ENCODE measurements around the gene PRM1. TPM values are rescaled to one million over a fixed set of nuclear protein-coding genes. Genes with fewer than 3 reads are reported as not detected.

The PRM1 gene
- total and polyA plus RNA-seq, 2 of the 13 experiments (the other 11 are each of a cell fraction or from before 2014, with no cell fraction given), result not detected

DNA sequence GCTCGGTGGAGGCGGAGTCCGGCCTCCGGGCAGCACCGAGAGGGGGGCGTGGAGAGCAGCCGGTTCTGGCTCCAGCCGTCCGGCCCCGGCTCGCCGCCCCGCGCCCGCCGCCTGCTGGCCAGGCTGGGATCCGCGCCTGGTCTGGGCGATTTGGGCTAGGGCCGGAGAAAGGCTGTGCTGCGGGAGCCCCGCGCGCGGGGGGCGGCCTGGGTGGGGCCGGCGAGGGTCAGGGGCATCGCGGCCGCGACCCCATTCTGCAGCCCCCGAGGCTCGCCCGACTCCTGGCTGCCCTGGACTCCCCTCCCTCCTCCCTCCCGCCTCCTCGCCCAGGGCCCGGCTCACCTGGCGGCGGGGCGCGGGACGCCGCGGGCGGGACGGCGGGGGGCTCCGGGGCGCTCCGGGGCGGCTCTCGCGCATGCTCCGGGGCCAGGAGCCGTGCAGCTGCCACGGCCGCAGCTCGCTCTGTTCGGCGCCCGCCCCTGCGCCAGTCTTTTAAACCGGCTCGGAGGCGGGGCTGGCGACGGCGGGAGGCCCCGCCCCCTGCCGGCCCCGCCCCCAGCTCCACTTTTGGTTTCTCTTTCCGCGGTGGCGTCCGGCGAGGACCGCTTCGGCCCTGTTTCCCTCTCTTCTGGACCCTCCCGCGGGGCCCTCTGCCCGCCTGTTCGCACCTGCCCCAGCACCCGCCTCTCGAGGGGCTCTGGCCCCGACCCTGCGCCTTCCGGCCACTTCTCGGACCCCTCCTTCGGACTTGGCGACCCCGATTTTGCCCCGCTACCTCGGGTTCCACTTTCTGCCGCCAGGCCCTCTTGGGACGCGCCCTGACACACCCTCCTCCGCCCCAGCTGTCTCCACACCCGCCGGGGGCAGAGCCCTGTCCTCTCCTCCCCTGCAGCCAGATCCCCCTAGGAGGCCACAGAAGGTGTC, 25.1 kb downstream of the PRM1 start, which contains the start of gene SOCS1 (continued):
- TF ChIP-seq ZFP91 (CRISPR knock-in tag; IDR thresholded peaks at IDR 0.05; ENCODE audit: borderline replicate concordance) (0 out of 2 replicates have a peak, but pooled peaks have one; percentile 7), HNF4G (IDR thresholded peaks at IDR 0.05; ENCODE audit: borderline replicate concordance, low read depth, low read length) (peak; percentile 59; the same call in 1 of the 2 replicates), HNF4G (CRISPR knock-in tag; IDR thresholded peaks at IDR 0.05; ENCODE audit: borderline replicate concordance, low read depth) (peak; percentile 43; the same call in 1 of the 2 replicates), SP5 (CRISPR knock-in tag; IDR thresholded peaks at IDR 0.05; ENCODE audit: borderline replicate concordance, low read depth) (peak; percentile 50; the same call in 1 of the 2 replicates), KDM6A (CRISPR knock-in tag; IDR thresholded peaks at IDR 0.05; ENCODE audit: low read depth) (no peak), ZNF276 (CRISPR knock-in tag; IDR thresholded peaks at IDR 0.05; ENCODE audit: low read depth) (peak; percentile 37; the same call in 1 of the 2 replicates), KAT7 (CRISPR knock-in tag; IDR thresholded peaks at IDR 0.05; ENCODE audit: borderline replicate concordance) (peak; percentile 88; the same call in 1 of the 2 replicates), ZEB1 (IDR thresholded peaks at IDR 0.05; ENCODE audit: insufficient replicate concordance, low read depth) (peak; percentile 59), ZNF205 (CRISPR knock-in tag; IDR thresholded peaks at IDR 0.05) (peak; percentile 65), NONO (IDR thresholded peaks at IDR 0.05) (no peak), NONO (CRISPR knock-in tag; conservative IDR thresholded peaks at IDR 0.05) (peak; percentile 63), ZNF180 (CRISPR knock-in tag; IDR thresholded peaks at IDR 0.05; ENCODE audit: borderline replicate concordance, low read depth) (peak; percentile 26; the same call in 1 of the 2 replicates), ZC3H4 (CRISPR knock-in tag; IDR thresholded peaks at IDR 0.05; ENCODE audit: borderline replicate concordance) (no peak), TCF7 (IDR thresholded peaks at IDR 0.05; ENCODE audit: low read depth) (no peak), TAF1 (CRISPR knock-in tag; IDR thresholded peaks at IDR 0.05) (peak; percentile 91), PCBP2 (optimal IDR thresholded peaks at IDR 0.05; ENCODE audit: low read depth, low read length, poor library complexity, severe bottlenecking) (no peak), ZNF354B (CRISPR knock-in tag; IDR thresholded peaks at IDR 0.05) (no peak), MLX (CRISPR knock-in tag; IDR thresholded peaks at IDR 0.05) (no peak), GLMP (CRISPR knock-in tag; IDR thresholded peaks at IDR 0.05; ENCODE audit: borderline replicate concordance) (no peak), HOXA5 (CRISPR knock-in tag; IDR thresholded peaks at IDR 0.05) (peak; percentile 90), ZNF841 (CRISPR knock-in tag; IDR thresholded peaks at IDR 0.05; ENCODE audit: borderline replicate concordance) (peak; percentile 93; the same call in 1 of the 2 replicates)
- TF ChIP-seq, protein P1, sequence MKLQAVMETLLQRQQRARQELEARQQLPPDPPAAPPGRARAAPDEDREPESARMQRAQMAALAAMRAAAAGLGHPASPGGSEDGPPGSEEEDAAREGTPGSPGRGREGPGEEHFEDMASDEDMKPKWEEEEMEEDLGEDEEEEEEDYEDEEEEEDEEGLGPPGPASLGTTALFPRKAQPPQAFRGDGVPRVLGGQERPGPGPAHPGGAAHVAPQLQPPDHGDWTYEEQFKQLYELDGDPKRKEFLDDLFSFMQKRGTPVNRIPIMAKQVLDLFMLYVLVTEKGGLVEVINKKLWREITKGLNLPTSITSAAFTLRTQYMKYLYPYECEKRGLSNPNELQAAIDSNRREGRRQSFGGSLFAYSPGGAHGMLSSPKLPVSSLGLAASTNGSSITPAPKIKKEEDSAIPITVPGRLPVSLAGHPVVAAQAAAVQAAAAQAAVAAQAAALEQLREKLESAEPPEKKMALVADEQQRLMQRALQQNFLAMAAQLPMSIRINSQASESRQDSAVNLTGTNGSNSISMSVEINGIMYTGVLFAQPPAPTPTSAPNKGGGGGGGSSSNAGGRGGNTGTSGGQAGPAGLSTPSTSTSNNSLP (IDR thresholded peaks at IDR 0.05; ENCODE audit: low read depth, low read length), result no peak
